Mesenteric fat pad (tissue), 1 donor: ENCODE results near the gene UBALD2. TPM values are rescaled to one million over a fixed set of nuclear protein-coding genes. Genes with fewer than 3 reads are reported as not detected.
A peak's percentile ranks its signal among the peaks of the same experiment; 100 is the strongest.
"Not testable (repeated sequence)": the region's sequence is repeated elsewhere in the genome, so short reads cannot be mapped to it uniquely, and the experiment has no call there.

ENCODE experiments used
- DNase-seq: peaks from one replicate; pipeline ENCODE4 v3.0.0-alpha.2; 2020; ENCODE audit warnings: low spot score
- total RNA-seq: library from RNA; stranded (reverse); fragmentation: NEBNext Ultra II Directional; extraction: Animal tissue kit (Norgen Biotek cat#: 25700); gene quantifications from one replicate; pipeline ENCODE4 v1.2.1, GENCODE V29; 2021
- donor health status: DM: yes; HTN: yes; CAD: no.

The UBALD2 gene
- total RNA-seq, 1 donor from 2014 or later = 59.2 TPM

GRCh38 chr17:76263896-76264295 is 1.3 kb upstream of the UBALD2 start:
- DNase-seq = no peak

GRCh38 chr17:76264425-76264754 is 758 bp upstream of the UBALD2 start:
- no peak for DNase-seq

- DNase-seq = no peak
Observed at GRCh38 chr17:76265624-76266243, 586 bp downstream of the UBALD2 start.

GRCh38 chr17:76266244-76266938 is 1.2 kb downstream of the UBALD2 start:
- DNase-seq = no peak

- no peak for DNase-seq
Observed at GRCh38 chr17:76267051-76267576, 2.0 kb downstream of the UBALD2 start.

GRCh38 chr17:76267581-76268001 is 2.4 kb downstream of the UBALD2 start:
- not testable (repeated sequence) for DNase-seq

GRCh38 chr17:76268015-76268749 is 3.0 kb downstream of the UBALD2 start:
- peak; percentile 94 for DNase-seq

- no peak for DNase-seq
Observed at GRCh38 chr17:76268991-76269981, 4.1 kb downstream of the UBALD2 start.

GRCh38 chr17:76270127-76270592 is 5.0 kb downstream of the UBALD2 start:
- no peak for DNase-seq

GRCh38 chr17:76270770-76271668 is 5.9 kb downstream of the UBALD2 start:
- DNase-seq = no peak

- no peak for DNase-seq
Observed at GRCh38 chr17:76271669-76272540, 6.8 kb downstream of the UBALD2 start.

- no peak for DNase-seq
Observed at GRCh38 chr17:76272541-76273444, 7.6 kb downstream of the UBALD2 start.

- no peak for DNase-seq
Observed at GRCh38 chr17:76273445-76274111, 8.4 kb downstream of the UBALD2 start.

- DNase-seq = no peak
Observed at GRCh38 chr17:76274112-76274956, 9.2 kb downstream of the UBALD2 start.

- DNase-seq = no peak
Observed at GRCh38 chr17:76275382-76276068, 10.4 kb downstream of the UBALD2 start.

GRCh38 chr17:76276069-76276431 is 10.9 kb downstream of the UBALD2 start:
- DNase-seq = no peak
